MM.1S (cell line): ENCODE measurements around the gene ZNF805.
"Not testable (repeated sequence)": the region's sequence is repeated elsewhere in the genome, so short reads cannot be mapped to it uniquely, and the experiment has no call there.

Experiments
- DNase-seq: peaks from one replicate; pipeline ENCODE4 v3.0.0-alpha.2; 2015
- H2AFZ ChIP-seq: fragments of 300-600 bp; sonication (generic); 2 replicates; pipeline ENCODE4 v1.6.0; 2016; ENCODE audit warnings: antibody characterized with exemption, low read length
- H3F3A ChIP-seq: fragments of 300-600 bp; sonication (generic); 2 replicates; pipeline ENCODE4 v1.6.1; 2016; ENCODE audit warnings: mild to moderate bottlenecking, antibody characterized with exemption, low read length, moderate library complexity, mixed read lengths; ENCODE audit not compliant: insufficient read depth
- H3K27ac ChIP-seq: fragments of 300-600 bp; sonication (generic); 2 replicates; pipeline ENCODE4 v1.5.1; 2016; ENCODE audit warnings: mild to moderate bottlenecking, low read length
- H3K27me3 ChIP-seq: fragments of 300-600 bp; sonication (generic); replicated peaks from 2 replicates; pipeline ENCODE4 v1.6.0; 2016; ENCODE audit warnings: low read length; ENCODE audit not compliant: insufficient read depth
- H3K36me3 ChIP-seq: fragments of 300-600 bp; sonication (generic); replicated peaks from 2 replicates; pipeline ENCODE4 v1.6.1; 2016; ENCODE audit warnings: mild to moderate bottlenecking, low read length, mixed read lengths; ENCODE audit not compliant: insufficient read depth
- H3K4me1 ChIP-seq: fragments of 300-600 bp; sonication (generic); 2 replicates; pipeline ENCODE4 v1.6.1; 2016; ENCODE audit warnings: low read length, mixed read lengths
- H3K4me2 ChIP-seq: fragments of 300-600 bp; sonication (generic); 2 replicates; pipeline ENCODE4 v1.6.0; 2016; ENCODE audit warnings: low read depth, low read length
- H3K4me3 ChIP-seq: fragments of 300-600 bp; sonication (generic); 2 replicates; pipeline ENCODE4 v1.5.1; 2016; ENCODE audit warnings: low read length, mixed read lengths
- H3K79me2 ChIP-seq: fragments of 300-600 bp; sonication (generic); 2 replicates; pipeline ENCODE4 v1.6.1; 2016; ENCODE audit warnings: mixed run types, low read length, mixed read lengths
- H3K9ac ChIP-seq: fragments of 300-600 bp; sonication (generic); 2 replicates; pipeline ENCODE4 v1.6.1; 2016; ENCODE audit warnings: low read length, mixed read lengths
- H3K9me2 ChIP-seq: fragments of 300-600 bp; sonication (generic); replicated peaks from 2 replicates; pipeline ENCODE4 v1.6.1; 2016; ENCODE audit warnings: mild to moderate bottlenecking, low read length, mixed read lengths; ENCODE audit not compliant: insufficient read depth
- H3K9me3 ChIP-seq: fragments of 300-600 bp; sonication (generic); replicated peaks from 2 replicates; pipeline ENCODE4 v1.6.1; 2016; ENCODE audit warnings: mild to moderate bottlenecking, low read length, mixed read lengths; ENCODE audit not compliant: insufficient read depth
- H4K20me1 ChIP-seq: fragments of 300-600 bp; sonication (generic); 2 replicates; pipeline ENCODE4 v1.6.1; 2016; ENCODE audit warnings: mild to moderate bottlenecking, low read length, moderate library complexity, mixed read lengths; ENCODE audit not compliant: insufficient read depth
- EZH2 ChIP-seq: fragments of 300-600 bp; sonication (generic); optimal IDR thresholded peaks from 2 replicates; pipeline ENCODE3; 2017; ENCODE audit warnings: low read depth, mild to moderate bottlenecking, antibody characterized with exemption, low read length, mixed read lengths
- EZH2phosphoT487 ChIP-seq: fragments of 300-600 bp; sonication (generic); IDR thresholded peaks from 2 replicates; pipeline ENCODE4 v1.6.1; 2018; ENCODE audit warnings: antibody characterized with exemption, low read length
- TF ChIP-seq, protein P1 (sequence below): fragments of 300-600 bp; sonication (generic); IDR thresholded peaks from 2 replicates; pipeline ENCODE4 v1.5.1; 2016; ENCODE audit warnings: antibody characterized with exemption, low read length, mixed read lengths

Gene ZNF805

DNA sequence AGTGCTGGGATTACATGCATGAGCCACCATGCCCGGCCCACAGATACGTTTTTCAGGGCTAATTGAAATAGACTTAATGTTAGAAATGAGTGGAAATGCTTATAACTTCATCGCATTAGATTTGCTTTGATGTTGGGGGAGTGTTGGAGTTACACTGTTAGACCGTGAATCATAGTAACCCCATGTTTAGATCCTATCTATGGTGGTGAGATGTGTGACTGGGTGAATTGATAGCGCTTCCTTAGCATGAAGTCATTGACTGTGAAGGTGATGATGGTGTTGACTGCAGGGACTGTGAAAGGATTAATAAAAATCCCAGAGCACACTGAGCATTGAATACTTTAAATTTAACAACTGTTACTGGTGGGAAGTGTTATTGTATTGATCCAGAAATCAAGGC is 47.4 kb upstream of the ZNF805 start:
- Histone ChIP-seq H3K36me3 (no peaks in the 10 kb centered on the region), H3K4me2 (no peak overlapping the region), H3K27me3 (no peaks in the 10 kb centered on the region), H3K79me2 (no peaks in the 10 kb centered on the region), H3K9ac (no peak overlapping the region), H3K27ac (no peak overlapping the region), H3K4me1 (no peaks in the 10 kb centered on the region), H4K20me1 (no peaks in the 10 kb centered on the region), H3K4me3 (no peak overlapping the region), H3K9me2 (no peaks in the 10 kb centered on the region), H3K9me3 (no peaks in the 10 kb centered on the region), H3F3A (no peaks in the 10 kb centered on the region), H2AFZ (no peak overlapping the region)
- TF ChIP-seq, protein P1, sequence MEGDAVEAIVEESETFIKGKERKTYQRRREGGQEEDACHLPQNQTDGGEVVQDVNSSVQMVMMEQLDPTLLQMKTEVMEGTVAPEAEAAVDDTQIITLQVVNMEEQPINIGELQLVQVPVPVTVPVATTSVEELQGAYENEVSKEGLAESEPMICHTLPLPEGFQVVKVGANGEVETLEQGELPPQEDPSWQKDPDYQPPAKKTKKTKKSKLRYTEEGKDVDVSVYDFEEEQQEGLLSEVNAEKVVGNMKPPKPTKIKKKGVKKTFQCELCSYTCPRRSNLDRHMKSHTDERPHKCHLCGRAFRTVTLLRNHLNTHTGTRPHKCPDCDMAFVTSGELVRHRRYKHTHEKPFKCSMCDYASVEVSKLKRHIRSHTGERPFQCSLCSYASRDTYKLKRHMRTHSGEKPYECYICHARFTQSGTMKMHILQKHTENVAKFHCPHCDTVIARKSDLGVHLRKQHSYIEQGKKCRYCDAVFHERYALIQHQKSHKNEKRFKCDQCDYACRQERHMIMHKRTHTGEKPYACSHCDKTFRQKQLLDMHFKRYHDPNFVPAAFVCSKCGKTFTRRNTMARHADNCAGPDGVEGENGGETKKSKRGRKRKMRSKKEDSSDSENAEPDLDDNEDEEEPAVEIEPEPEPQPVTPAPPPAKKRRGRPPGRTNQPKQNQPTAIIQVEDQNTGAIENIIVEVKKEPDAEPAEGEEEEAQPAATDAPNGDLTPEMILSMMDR, result no peak
- no peak for TF ChIP-seq EZH2
- TF ChIP-seq EZH2phosphoT487, result no peak
- DNase-seq, result no peak

DNA sequence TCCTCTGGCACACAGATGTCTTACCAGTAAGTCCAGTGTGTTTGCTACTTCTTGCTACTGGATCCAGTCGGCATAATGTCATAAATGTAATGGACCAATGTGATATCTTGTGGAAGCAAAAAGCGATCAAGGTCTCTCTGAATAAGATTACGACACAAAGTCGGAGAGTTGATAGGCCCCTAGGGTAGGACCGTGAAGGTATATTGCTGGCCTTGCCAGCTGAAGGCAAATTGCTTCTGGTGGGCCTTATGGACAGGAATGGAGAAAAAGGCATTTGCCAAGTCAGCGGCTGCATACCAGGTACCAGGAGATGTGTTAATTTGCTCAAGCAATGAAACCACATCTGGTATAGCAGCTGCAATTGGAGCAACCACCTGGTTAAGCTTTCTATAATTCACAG is 42.6 kb upstream of the ZNF805 start:
- H3K9me2 ChIP-seq, DNase-seq, H3K9ac ChIP-seq, H3K36me3 ChIP-seq, H3F3A ChIP-seq, H3K4me1 ChIP-seq, H4K20me1 ChIP-seq, H3K4me2 ChIP-seq, H3K27ac ChIP-seq, H3K79me2 ChIP-seq, H3K27me3 ChIP-seq, H3K9me3 ChIP-seq, H2AFZ ChIP-seq, H3K4me3 ChIP-seq: not testable (repeated sequence)

DNA sequence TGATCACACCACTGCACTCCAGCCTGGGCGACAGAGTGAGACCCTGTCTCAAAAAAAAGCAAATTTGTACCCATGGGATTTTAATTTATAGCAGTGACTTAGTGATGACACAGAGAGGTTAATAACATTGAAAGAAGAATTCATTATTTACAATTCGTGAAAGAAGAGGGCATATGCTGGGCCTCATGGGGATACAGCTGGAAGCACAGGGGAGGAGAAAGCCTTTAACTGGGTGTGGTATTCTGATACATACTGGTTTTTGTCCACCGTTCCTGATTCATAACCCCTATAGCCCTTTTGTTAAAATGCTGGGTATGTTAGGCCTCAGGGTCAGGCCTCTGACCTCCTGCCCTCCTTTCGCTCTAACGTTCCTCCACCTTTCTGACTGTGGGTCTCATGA is 38.3 kb upstream of the ZNF805 start:
- Histone ChIP-seq H4K20me1 (no peaks in the 10 kb centered on the region), H3K9me3 (no peaks in the 10 kb centered on the region), H3K36me3 (no peaks in the 10 kb centered on the region), H3K79me2 (no peaks in the 10 kb centered on the region), H3K4me1 (no peaks in the 10 kb centered on the region), H3K4me2 (no peak overlapping the region), H3F3A (no peaks in the 10 kb centered on the region), H3K27ac (no peak overlapping the region), H3K9me2 (no peaks in the 10 kb centered on the region), H3K4me3 (no peak overlapping the region), H3K9ac (no peak overlapping the region), H2AFZ (no peak overlapping the region), H3K27me3 (no peaks in the 10 kb centered on the region)
- no peak for TF ChIP-seq EZH2phosphoT487
- TF ChIP-seq, protein P1, result no peak
- no peak for TF ChIP-seq EZH2
- no peak for DNase-seq

DNA sequence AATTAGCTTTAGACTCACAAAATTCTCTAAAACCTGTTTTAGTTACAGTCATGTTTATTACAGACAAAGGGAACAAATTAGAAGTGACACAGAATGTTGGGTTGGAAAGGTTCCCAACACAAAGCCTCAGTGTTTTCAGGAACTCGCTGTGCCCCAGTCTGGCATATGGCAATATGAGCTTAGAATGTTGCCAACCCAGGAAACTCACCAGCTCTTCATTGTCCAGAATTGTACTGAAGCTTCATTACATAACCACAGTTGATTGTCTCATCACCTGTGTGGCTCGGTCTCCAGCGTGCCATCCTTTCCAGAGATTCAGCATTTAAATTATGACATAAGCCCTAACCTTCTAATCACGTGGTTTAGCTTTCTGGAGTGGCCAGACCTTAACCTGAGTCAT is 30.1 kb upstream of the ZNF805 start:
- no peaks in the 10 kb centered on the region for H3F3A ChIP-seq
- H3K36me3 ChIP-seq, result no peaks in the 10 kb centered on the region
- H3K4me2 ChIP-seq, result no peak overlapping the region
- no peak overlapping the region for H2AFZ ChIP-seq
- no peak overlapping the region for H3K4me3 ChIP-seq
- no peaks in the 10 kb centered on the region for H4K20me1 ChIP-seq
- H3K27ac ChIP-seq, result no peak overlapping the region
- H3K9me3 ChIP-seq, result no peaks in the 10 kb centered on the region
- H3K27me3 ChIP-seq, result no peaks in the 10 kb centered on the region
- TF ChIP-seq, protein P1, result no peak
- no peak for TF ChIP-seq EZH2phosphoT487
- no peak for TF ChIP-seq EZH2
- H3K79me2 ChIP-seq, result no peaks in the 10 kb centered on the region
- H3K9me2 ChIP-seq, result no peaks in the 10 kb centered on the region
- no peak for DNase-seq
- no peaks in the 10 kb centered on the region for H3K4me1 ChIP-seq
- no peak overlapping the region for H3K9ac ChIP-seq
